Activated CD4-positive, alpha-beta T cell treated with anti-CD3 and anti-CD28 coated beads, Interleukin-2, amount 50 U/mL, for 16 hours (primary cell): Measurements from ENCODE around the gene TRAPPC11.

ENCODE experiments used
- DNase-seq: peaks from one replicate; pipeline ENCODE4 v3.0.0-alpha.2; 2020

The TRAPPC11 gene

DNA sequence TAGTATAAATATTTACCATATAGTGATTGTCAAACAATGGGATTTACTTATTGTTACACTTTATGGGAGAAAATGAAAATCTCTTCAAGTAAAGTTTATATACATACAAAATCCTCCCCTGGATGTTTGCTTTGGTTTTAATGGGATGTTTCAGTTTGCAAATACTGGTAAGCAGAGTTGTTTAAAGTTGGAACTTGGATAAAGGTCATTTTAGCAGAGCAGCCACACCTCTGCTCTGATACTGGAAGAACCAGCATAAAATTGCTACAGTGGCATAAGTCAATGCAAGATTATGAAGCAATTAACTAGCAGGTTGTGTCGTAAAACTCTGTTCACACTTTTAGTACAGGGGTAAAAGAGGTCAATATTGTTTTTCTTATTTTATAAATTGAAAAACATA, 101.2 kb downstream of the TRAPPC11 start:
- no peak for DNase-seq
